H9 (cell line): ENCODE results near the gene HPCAL1. TPM values are rescaled to one million over a fixed set of nuclear protein-coding genes. Genes with fewer than 3 reads are reported as not detected.

ENCODE experiments used
- DNase-seq: peaks from one replicate; pipeline ENCODE4 v3.0.0-alpha.2; 2017
- H2AFZ ChIP-seq: one replicate; pipeline ENCODE4 v1.6.1; 2013; ENCODE audit warnings: mild to moderate bottlenecking, low read length, control low read depth, moderate library complexity
- H2AK5ac ChIP-seq: 2 replicates; pipeline ENCODE4 v1.6.1; 2013; ENCODE audit warnings: low read length, control low read depth, mixed read lengths; ENCODE audit not compliant: insufficient read length
- H2BK120ac ChIP-seq: one replicate; pipeline ENCODE4 v1.6.1; 2013; ENCODE audit warnings: low read depth, mild to moderate bottlenecking, low read length, control low read depth, inconsistent platforms; ENCODE audit not compliant: poor library complexity, severe bottlenecking
- H2BK12ac ChIP-seq: 2 replicates; pipeline ENCODE4 v1.6.1; 2013; ENCODE audit warnings: low read length, control low read depth, mixed read lengths, low read depth; ENCODE audit not compliant: insufficient read length
- H2BK15ac ChIP-seq: 2 replicates; pipeline ENCODE4 v1.6.1; 2013; ENCODE audit warnings: low read depth, low read length, control low read depth
- H2BK20ac ChIP-seq: one replicate; pipeline ENCODE4 v1.6.1; 2013; ENCODE audit warnings: low read depth, mild to moderate bottlenecking, low read length, control low read depth, inconsistent platforms; ENCODE audit not compliant: poor library complexity, severe bottlenecking
- H2BK5ac ChIP-seq: 2 replicates; pipeline ENCODE4 v1.6.1; 2013; ENCODE audit warnings: low read length, control low read depth, mixed read lengths; ENCODE audit not compliant: insufficient read length
- H3K14ac ChIP-seq: 2 replicates; pipeline ENCODE4 v1.6.1; 2013; ENCODE audit warnings: low read length, control low read depth; ENCODE audit not compliant: insufficient read depth
- H3K18ac ChIP-seq: 2 replicates; pipeline ENCODE4 v1.6.1; 2013; ENCODE audit warnings: low read depth, mild to moderate bottlenecking, mixed read lengths, low read length, control low read depth; ENCODE audit not compliant: insufficient read length
- H3K23ac ChIP-seq: 2 replicates; pipeline ENCODE4 v1.6.1; 2013; ENCODE audit warnings: low read length, control low read depth, mixed read lengths, low read depth; ENCODE audit not compliant: insufficient read length
- H3K23me2 ChIP-seq: 2 replicates; pipeline ENCODE4 v1.6.1; 2013; ENCODE audit warnings: low read depth, mild to moderate bottlenecking, mixed read lengths, low read length, control low read depth; ENCODE audit not compliant: insufficient read length, poor library complexity, severe bottlenecking
- H3K27ac ChIP-seq: 2 replicates; pipeline ENCODE4 v1.5.1; 2013; ENCODE audit warnings: low read length, control low read depth, mixed read lengths, low read depth; ENCODE audit not compliant: insufficient read length
- H3K27me3 ChIP-seq: 2 replicates; pipeline ENCODE4 v1.6.1; 2013; ENCODE audit warnings: low read length, control low read depth, inconsistent platforms; ENCODE audit not compliant: insufficient read depth
- H3K4ac ChIP-seq: 2 replicates; pipeline ENCODE4 v1.6.1; 2013; ENCODE audit warnings: low read depth, mild to moderate bottlenecking, control low read depth, inconsistent platforms, low read length, moderate library complexity
- H3K4me1 ChIP-seq: 2 replicates; pipeline ENCODE4 v1.6.1; 2013; ENCODE audit warnings: low read length, control low read depth, inconsistent platforms; ENCODE audit not compliant: insufficient read depth
- H3K4me2 ChIP-seq: 2 replicates; pipeline ENCODE4 v1.6.1; 2013; ENCODE audit warnings: low read length, control low read depth, mixed read lengths; ENCODE audit not compliant: insufficient read length, insufficient read depth
- H3K56ac ChIP-seq: 2 replicates; pipeline ENCODE4 v1.6.1; 2013; ENCODE audit warnings: low read depth, mild to moderate bottlenecking, mixed read lengths, low read length, control low read depth; ENCODE audit not compliant: insufficient read length
- H3K79me1 ChIP-seq: 2 replicates; pipeline ENCODE4 v1.6.1; 2013; ENCODE audit warnings: low read depth, mild to moderate bottlenecking, moderate library complexity, low read length, control low read depth, inconsistent platforms; ENCODE audit not compliant: insufficient read depth, poor library complexity, severe bottlenecking
- H3K79me2 ChIP-seq: 2 replicates; pipeline ENCODE4 v1.6.1; 2013; ENCODE audit warnings: low read length, control low read depth, inconsistent platforms; ENCODE audit not compliant: insufficient read depth
- H3K9ac ChIP-seq: 2 replicates; pipeline ENCODE4 v1.6.1; 2013; ENCODE audit warnings: low read length, control low read depth, mixed read lengths; ENCODE audit not compliant: insufficient read length; ENCODE audit errors: extremely low read depth
- H3K9me3 ChIP-seq: one replicate; pipeline ENCODE4 v1.6.1; 2013; ENCODE audit warnings: low read depth, low read length, inconsistent platforms; ENCODE audit not compliant: control insufficient read depth
- H3T11ph ChIP-seq: one replicate; pipeline ENCODE4 v1.6.1; 2013; ENCODE audit warnings: mild to moderate bottlenecking, low read length, control low read depth, inconsistent platforms
- H4K20me1 ChIP-seq: one replicate; pipeline ENCODE4 v1.6.1; 2013; ENCODE audit not compliant: control insufficient read depth, insufficient read length, insufficient read depth
- H4K5ac ChIP-seq: 2 replicates; pipeline ENCODE4 v1.6.1; 2013; ENCODE audit warnings: low read depth, mild to moderate bottlenecking, mixed read lengths, low read length, control low read depth; ENCODE audit not compliant: insufficient read length
- H4K8ac ChIP-seq: replicated peaks from 2 replicates; pipeline ENCODE4 v1.6.1; 2013; ENCODE audit warnings: low read length, control low read depth, mixed read lengths, low read depth; ENCODE audit not compliant: insufficient read length
- H4K91ac ChIP-seq: 2 replicates; pipeline ENCODE4 v1.6.1; 2013; ENCODE audit warnings: low read depth, mild to moderate bottlenecking, moderate library complexity, mixed read lengths, low read length, control low read depth; ENCODE audit not compliant: insufficient read length
- H3K27ac Mint-ChIP-seq, 3 experiments: 2 replicates in 2 of 3; 3 replicates in 1 of 3; pipeline ENCODE4 v1.8.0; 2020 to 2021; ENCODE audit warnings: mixed read lengths in 3 of 3, mild to moderate bottlenecking in 1 of 3, moderate library complexity in 1 of 3
- H3K27me3 Mint-ChIP-seq: 2 replicates; pipeline ENCODE4 v1.8.0; 2021; ENCODE audit warnings: low read depth, mild to moderate bottlenecking, moderate library complexity, mixed read lengths
- H3K36me3 Mint-ChIP-seq, 3 experiments: 2 replicates in 2 of 3; 3 replicates in 1 of 3; pipeline ENCODE4 v1.8.0; 2020 to 2021; ENCODE audit warnings: low read depth in 3 of 3, mixed read lengths in 3 of 3; ENCODE audit not compliant: insufficient read depth in 1 of 3
- H3K4me1 Mint-ChIP-seq, 2 experiments: 2 replicates each; pipeline ENCODE4 v1.8.0; 2020; ENCODE audit warnings: mixed read lengths in 2 of 2
- H3K4me3 Mint-ChIP-seq, 2 experiments: 2 replicates in 1 of 2; 3 replicates in 1 of 2; pipeline ENCODE4 v1.8.0; 2020 to 2021; ENCODE audit warnings: mild to moderate bottlenecking in 2 of 2, mixed read lengths in 2 of 2, moderate library complexity in 1 of 2
- H3K9me3 Mint-ChIP-seq, 2 experiments: 2 replicates in 1 of 2; 3 replicates in 1 of 2; pipeline ENCODE4 v1.8.0; 2020; ENCODE audit warnings: mild to moderate bottlenecking in 2 of 2, mixed read lengths in 2 of 2, moderate library complexity in 1 of 2
- WGBS: extraction: QIAGEN DNeasy Blood & Tissue Kit; methylation state at CpG from one replicate; pipeline ENCODE4 v1.1.7; 2013; ENCODE audit warnings: missing lambda C conversion rate, low lambda C conversion rate, mixed read lengths; ENCODE audit not compliant: insufficient read length; ENCODE audit errors: extremely low coverage; 5-methylcytosine and 5-hydroxymethylcytosine counted together
- total RNA-seq: library from RNA; stranded (reverse); gene quantifications from 2 replicates; pipeline ENCODE4 v1.2.1, GENCODE V29; 2021
- TF ChIP-seq, protein P1 (sequence below): fragments of 200-600 bp; sonication (generic); conservative IDR thresholded peaks from 3 replicates; pipeline ENCODE4 v1.8.0; 2021; ENCODE audit warnings: antibody characterized with exemption, mild to moderate bottlenecking

The HPCAL1 gene
- total RNA-seq, 1 experiment from 2014 or later = 4.7 TPM

DNA sequence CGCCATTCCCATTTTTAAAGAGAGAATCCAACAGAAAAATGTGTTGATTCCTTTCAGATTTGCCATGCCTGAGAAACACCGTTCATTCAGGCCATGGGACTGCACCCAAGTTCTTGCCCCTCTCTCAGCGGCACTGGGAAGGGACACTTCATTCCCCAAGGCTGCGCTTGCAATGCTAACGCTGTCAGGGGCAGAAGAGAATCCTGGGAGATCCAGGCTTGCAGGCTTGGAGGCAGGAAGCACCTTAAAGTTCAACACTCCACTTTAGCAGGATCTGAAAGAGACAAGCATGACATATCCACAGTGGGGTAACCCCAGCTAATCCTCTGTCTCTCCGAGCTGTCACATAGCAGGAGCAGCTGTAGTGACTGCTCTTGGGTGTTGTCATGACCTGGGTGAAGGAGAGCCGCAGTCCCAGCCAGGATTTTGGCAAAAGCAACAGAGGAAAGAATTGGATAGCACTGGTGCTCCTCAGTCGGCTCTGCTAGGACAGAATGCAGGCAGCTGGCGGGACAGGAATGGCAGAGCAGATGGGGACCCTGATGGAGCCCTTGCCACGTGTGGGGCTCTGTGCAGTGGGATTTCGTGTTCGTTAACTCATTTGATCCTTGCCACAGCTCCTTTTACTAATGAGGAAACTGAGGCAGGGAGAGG, 167.4 kb downstream of the HPCAL1 start:
- no peak overlapping the region for H2AFZ ChIP-seq
- H3K27ac ChIP-seq = no peak overlapping the region
- H4K8ac ChIP-seq = no peak overlapping the region
- TF ChIP-seq, protein P1, sequence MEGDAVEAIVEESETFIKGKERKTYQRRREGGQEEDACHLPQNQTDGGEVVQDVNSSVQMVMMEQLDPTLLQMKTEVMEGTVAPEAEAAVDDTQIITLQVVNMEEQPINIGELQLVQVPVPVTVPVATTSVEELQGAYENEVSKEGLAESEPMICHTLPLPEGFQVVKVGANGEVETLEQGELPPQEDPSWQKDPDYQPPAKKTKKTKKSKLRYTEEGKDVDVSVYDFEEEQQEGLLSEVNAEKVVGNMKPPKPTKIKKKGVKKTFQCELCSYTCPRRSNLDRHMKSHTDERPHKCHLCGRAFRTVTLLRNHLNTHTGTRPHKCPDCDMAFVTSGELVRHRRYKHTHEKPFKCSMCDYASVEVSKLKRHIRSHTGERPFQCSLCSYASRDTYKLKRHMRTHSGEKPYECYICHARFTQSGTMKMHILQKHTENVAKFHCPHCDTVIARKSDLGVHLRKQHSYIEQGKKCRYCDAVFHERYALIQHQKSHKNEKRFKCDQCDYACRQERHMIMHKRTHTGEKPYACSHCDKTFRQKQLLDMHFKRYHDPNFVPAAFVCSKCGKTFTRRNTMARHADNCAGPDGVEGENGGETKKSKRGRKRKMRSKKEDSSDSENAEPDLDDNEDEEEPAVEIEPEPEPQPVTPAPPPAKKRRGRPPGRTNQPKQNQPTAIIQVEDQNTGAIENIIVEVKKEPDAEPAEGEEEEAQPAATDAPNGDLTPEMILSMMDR = no peak
- Mint-ChIP-seq H3K9me3 (no peaks in the 10 kb centered on the region), H3K27ac (no peak overlapping the region), H3K36me3 (no peaks in the 10 kb centered on the region), H3K4me1 (peaks cover 2% of the 10 kb centered on the region in 2 experiments; a peak in 1 of 4 replicates), H3K27me3 (peaks cover 2% of the 10 kb centered on the region), H3K4me3 (no peak overlapping the region)
- H3T11ph ChIP-seq = no peak overlapping the region
- H3K23me2 ChIP-seq = no peaks in the 10 kb centered on the region
- no peaks in the 10 kb centered on the region for H3K9me3 ChIP-seq
- H3K9ac ChIP-seq = no peak overlapping the region
- H3K4me2 ChIP-seq = no peak overlapping the region
- no peaks in the 10 kb centered on the region for H3K79me2 ChIP-seq
- H3K4ac ChIP-seq = no peak overlapping the region
- no peak overlapping the region for H2AK5ac ChIP-seq
- DNase-seq = no peak
- no peak overlapping the region for H3K14ac ChIP-seq
- H2BK5ac ChIP-seq = no peak overlapping the region
- no peak overlapping the region for H4K5ac ChIP-seq
- H4K91ac ChIP-seq = no peak overlapping the region
- H3K56ac ChIP-seq = no peak overlapping the region
- no peaks in the 10 kb centered on the region for H3K79me1 ChIP-seq
- H4K20me1 ChIP-seq = no peaks in the 10 kb centered on the region
- WGBS = no CpG with 5 or more reads among the region's 12 CpGs
- H3K4me1 ChIP-seq = no peaks in the 10 kb centered on the region
- H3K27me3 ChIP-seq = no peaks in the 10 kb centered on the region
- no peak overlapping the region for H3K18ac ChIP-seq
- H2BK12ac ChIP-seq = no peak overlapping the region
- H2BK120ac ChIP-seq = no peak overlapping the region
- H2BK15ac ChIP-seq = no peak overlapping the region
- no peak overlapping the region for H2BK20ac ChIP-seq
- no peak overlapping the region for H3K23ac ChIP-seq
